HCT116 (cell line): Measurements from ENCODE around the gene TMSB4Y. TPM values are rescaled to one million over a fixed set of nuclear protein-coding genes. Genes with fewer than 3 reads are reported as not detected.

ENCODE experiments used
- ATAC-seq: fragments of 200-7000 bp; cut with Tn5 transposase; 2 replicates; pipeline ENCODE4 v1.9.1; 2020; ENCODE audit warnings: mild to moderate bottlenecking, moderate library complexity
- BruUV-seq: library from RNA; stranded (reverse); fragments of 400-500 nt; replicated peaks from 2 replicates; lab custom pipeline; 2021; lab: Mats Ljungman, UMichigan
- CTCF ChIA-PET: fragments of 300-600 bp; sonication (Branson Sonifier 250); formaldehyde crosslinking; loops from one replicate; lab custom pipeline; 2021; ENCODE audit warnings: antibody characterized with exemption; lab: Charles Lee
- POLR2A ChIA-PET: fragments of 300-600, 350-600 bp; sonication (Branson Sonifier 250); formaldehyde crosslinking; loops from one replicate; lab custom pipeline; 2021; ENCODE audit warnings: antibody characterized with exemption; lab: Charles Lee
- RAD21 ChIA-PET, 2 experiments: fragments of 300-600 bp; sonication (Branson Sonifier 250); formaldehyde crosslinking; loops; one replicate each; lab custom pipeline; 2023; ENCODE audit warnings: low total read pairs in 2 of 2; ENCODE audit not compliant: uncharacterized antibody in 2 of 2, unreplicated experiment in 2 of 2, low non-redundant PET in 1 of 2; lab: Charles Lee
- DNase-seq: peaks from one replicate; pipeline ENCODE4 v3.0.0-alpha.2; 2010; ENCODE audit warnings: low read depth, low spot score
- H2AFZ ChIP-seq: fragments of 200-600 bp; shearing (Covaris generic), sonication (generic); 2 replicates; pipeline ENCODE4 v1.6.1; 2017; ENCODE audit warnings: low read depth, mixed run types, mixed read lengths, antibody characterized with exemption, low read length; ENCODE audit not compliant: poor library complexity, severe bottlenecking
- H3K27ac ChIP-seq: 2 replicates; pipeline ENCODE4 v1.5.1; 2012; ENCODE audit warnings: low read depth, low read length
- H3K27me3 ChIP-seq: fragments of 200-600 bp; sonication (generic); 2 replicates; pipeline ENCODE4 v1.6.1; 2016; ENCODE audit warnings: mixed run types, low read length, mixed read lengths; ENCODE audit not compliant: insufficient read depth
- H3K36me3 ChIP-seq, 2 experiments: fragments of 200-500 bp in 1 of 2; fragments of 200-600 bp in 1 of 2; sonication (Bioruptor generic) in 1 of 2; sonication (generic) in 1 of 2; 2 replicates each; pipeline versions ENCODE4 v1.5.1 to v1.6.1; 2014 to 2016; ENCODE audit warnings: low read length in 2 of 2, inconsistent platforms in 1 of 2, mixed read lengths in 1 of 2, mixed run types in 1 of 2; ENCODE audit not compliant: insufficient read depth in 2 of 2, control insufficient read depth in 1 of 2
- H3K4me1 ChIP-seq, 2 experiments: fragments of 200-600 bp in 1 of 2; sonication (generic) in 1 of 2; 2 replicates each; pipeline versions ENCODE4 v1.5.1 to v1.6.1; 2012 to 2017; ENCODE audit warnings: low read length in 2 of 2, inconsistent platforms in 1 of 2, mild to moderate bottlenecking in 1 of 2, mixed read lengths in 1 of 2, mixed run types in 1 of 2, moderate library complexity in 1 of 2; ENCODE audit not compliant: insufficient read depth in 2 of 2, control insufficient read depth in 1 of 2
- H3K4me2 ChIP-seq: fragments of 200-600 bp; sonication (generic); 2 replicates; pipeline ENCODE4 v1.6.1; 2017; ENCODE audit warnings: mixed run types, low read length, mixed read lengths
- H3K4me3 ChIP-seq, 2 experiments: fragments of 200-600 bp in 1 of 2; sonication (generic) in 1 of 2; replicated peaks in 1 of 2; 2 replicates each; pipeline ENCODE4 v1.5.1; 2011 to 2016; ENCODE audit warnings: low read length in 2 of 2, control low read depth in 1 of 2, low read depth in 1 of 2, mild to moderate bottlenecking in 1 of 2, mixed read lengths in 1 of 2, mixed run types in 1 of 2
- H3K79me2 ChIP-seq: fragments of 200-600 bp; sonication (generic); 2 replicates; pipeline ENCODE4 v1.6.1; 2017; ENCODE audit warnings: mild to moderate bottlenecking, mixed run types, low read length, moderate library complexity, mixed read lengths; ENCODE audit not compliant: insufficient read depth
- H3K9ac ChIP-seq: fragments of 200-600 bp; sonication (generic); 2 replicates; pipeline ENCODE4 v1.6.1; 2016; ENCODE audit warnings: low read length, mixed read lengths
- H3K9me2 ChIP-seq: fragments of 200-600 bp; sonication (generic), shearing (Covaris generic); 2 replicates; pipeline ENCODE4 v1.6.1; 2017; ENCODE audit warnings: mixed run types, mild to moderate bottlenecking, moderate library complexity; ENCODE audit not compliant: insufficient read depth
- H3K9me3 ChIP-seq, 2 experiments: fragments of 200-500 bp in 1 of 2; fragments of 200-600 bp in 1 of 2; sonication (Bioruptor generic) in 1 of 2; sonication (generic) in 1 of 2; 2 replicates each; pipeline ENCODE4 v1.6.1; 2014 to 2017; ENCODE audit warnings: low read length in 2 of 2, mixed read lengths in 2 of 2, inconsistent platforms in 1 of 2, low read depth in 1 of 2, mild to moderate bottlenecking in 1 of 2, mixed run types in 1 of 2, moderate library complexity in 1 of 2; ENCODE audit not compliant: control insufficient read depth in 1 of 2, insufficient read depth in 1 of 2
- H4K20me1 ChIP-seq: fragments of 200-600 bp; sonication (generic), shearing (Covaris generic); 2 replicates; pipeline ENCODE4 v1.6.1; 2017; ENCODE audit warnings: mixed run types, mild to moderate bottlenecking, moderate library complexity; ENCODE audit not compliant: insufficient read depth
- ELF1 ChIP-seq: IDR thresholded peaks from 2 replicates; pipeline ENCODE4 v1.6.1; 2012; ENCODE audit warnings: low read depth, borderline replicate concordance
- FOSL1 ChIP-seq: IDR thresholded peaks from 2 replicates; pipeline ENCODE4 v1.6.1; 2012; ENCODE audit warnings: low read depth
- RAD21 ChIP-seq: IDR thresholded peaks from 2 replicates; pipeline ENCODE4 v1.6.1; 2012; ENCODE audit warnings: low read depth, mild to moderate bottlenecking
- REST ChIP-seq: IDR thresholded peaks from 2 replicates; pipeline ENCODE4 v1.6.1; 2012; ENCODE audit warnings: low read depth
- intact Hi-C: fragments of 100-400 bp; cut with micrococcal nuclease; formaldehyde crosslinking; loops from 2 replicates; pipeline ENCODE4 v1.10.0; 2022
- total RNA-seq: library from RNA; stranded (reverse); gene quantifications from one replicate; pipeline ENCODE4 v1.2.1, GENCODE V29; 2021; ENCODE audit not compliant: unreplicated experiment
- TF ChIP-seq, protein P1 (sequence below), 3 experiments: fragments of 200-600 bp in 1 of 3; sonication (generic) in 1 of 3; IDR thresholded peaks in 2 of 3; conservative IDR thresholded peaks in 1 of 3; 2 replicates each; pipeline ENCODE4 v1.5.1; 2012 to 2017; ENCODE audit warnings: low read depth in 2 of 3, low read length in 2 of 3, antibody characterized with exemption in 1 of 3, borderline replicate concordance in 1 of 3, control low read depth in 1 of 3, mild to moderate bottlenecking in 1 of 3, mixed read lengths in 1 of 3, mixed run types in 1 of 3, moderate library complexity in 1 of 3; ENCODE audit not compliant: insufficient read depth in 1 of 3

TMSB4Y gene
- total RNA-seq, 1 experiment from 2014 or later = 0.76 TPM

GRCh38 chrY:13729517-13729916, 25.8 kb downstream of the TMSB4Y start:
- CTCF ChIA-PET = no interaction called here
- H3K79me2 ChIP-seq = no peaks in the 10 kb centered on the region
- no peak for TF ChIP-seq ELF1
- peak; percentile 23; the same call in 1 of the 2 replicates for TF ChIP-seq RAD21
- TF ChIP-seq, protein P1, sequence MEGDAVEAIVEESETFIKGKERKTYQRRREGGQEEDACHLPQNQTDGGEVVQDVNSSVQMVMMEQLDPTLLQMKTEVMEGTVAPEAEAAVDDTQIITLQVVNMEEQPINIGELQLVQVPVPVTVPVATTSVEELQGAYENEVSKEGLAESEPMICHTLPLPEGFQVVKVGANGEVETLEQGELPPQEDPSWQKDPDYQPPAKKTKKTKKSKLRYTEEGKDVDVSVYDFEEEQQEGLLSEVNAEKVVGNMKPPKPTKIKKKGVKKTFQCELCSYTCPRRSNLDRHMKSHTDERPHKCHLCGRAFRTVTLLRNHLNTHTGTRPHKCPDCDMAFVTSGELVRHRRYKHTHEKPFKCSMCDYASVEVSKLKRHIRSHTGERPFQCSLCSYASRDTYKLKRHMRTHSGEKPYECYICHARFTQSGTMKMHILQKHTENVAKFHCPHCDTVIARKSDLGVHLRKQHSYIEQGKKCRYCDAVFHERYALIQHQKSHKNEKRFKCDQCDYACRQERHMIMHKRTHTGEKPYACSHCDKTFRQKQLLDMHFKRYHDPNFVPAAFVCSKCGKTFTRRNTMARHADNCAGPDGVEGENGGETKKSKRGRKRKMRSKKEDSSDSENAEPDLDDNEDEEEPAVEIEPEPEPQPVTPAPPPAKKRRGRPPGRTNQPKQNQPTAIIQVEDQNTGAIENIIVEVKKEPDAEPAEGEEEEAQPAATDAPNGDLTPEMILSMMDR (IDR thresholded peaks at IDR 0.05 in 2 of 3, conservative IDR thresholded peaks at IDR 0.05 in 1 of 3; ENCODE audit: borderline replicate concordance in 1 of 3, insufficient read depth in 1 of 3, low read depth in 2 of 3, low read length in 2 of 3) = no peak
- TF ChIP-seq FOSL1 = no peak
- TF ChIP-seq REST = no peak
- intact Hi-C loops = no loop called here
- H3K9me2 ChIP-seq = no peaks in the 10 kb centered on the region
- RAD21 ChIA-PET = no interaction called here
- no peaks in the 10 kb centered on the region for H3K36me3 ChIP-seq
- DNase-seq (no peak), ATAC-seq (no peak)
- H3K27me3 ChIP-seq = no peaks in the 10 kb centered on the region
- H3K4me2 ChIP-seq = no peak overlapping the region
- no peaks in the 10 kb centered on the region for H4K20me1 ChIP-seq
- H2AFZ ChIP-seq = no peak overlapping the region
- no peaks in the 10 kb centered on the region for H3K4me1 ChIP-seq
- no peaks in the 10 kb centered on the region for H3K9me3 ChIP-seq
- no peak overlapping the region for H3K27ac ChIP-seq
- no peak overlapping the region for H3K9ac ChIP-seq
- H3K4me3 ChIP-seq = no peak overlapping the region
- POLR2A ChIA-PET = no interaction called here
- BruUV-seq = no TSS peak
